OCI-LY7 (cell line): ENCODE data around the gene KMT2A. TPM values are rescaled to one million over a fixed set of nuclear protein-coding genes. Genes with fewer than 3 reads are reported as not detected.
"Not testable (repeated sequence)": the region's sequence is repeated elsewhere in the genome, so short reads cannot be mapped to it uniquely, and the experiment has no call there.

ENCODE experiments used
- BruUV-seq: library from RNA; stranded (reverse); fragments of 400-500 nt; replicated peaks from 2 replicates; lab custom pipeline; 2021; lab: Mats Ljungman, UMichigan
- CTCF ChIA-PET: fragments of 300-600 bp; sonication (Branson Sonifier 250); formaldehyde crosslinking; loops from one replicate; lab custom pipeline; 2022; ENCODE audit warnings: antibody characterized with exemption; ENCODE audit not compliant: unreplicated experiment; lab: Charles Lee
- POLR2A ChIA-PET: fragments of 300-600 bp; sonication (Branson Sonifier 250); formaldehyde crosslinking; loops from one replicate; lab custom pipeline; 2022; ENCODE audit warnings: antibody characterized with exemption; lab: Charles Lee
- DNase-seq: peaks from one replicate; pipeline ENCODE4 v3.0.0-alpha.2; 2015; ENCODE audit warnings: low spot score
- H2AFZ ChIP-seq: fragments of 200-600 bp; sonication (generic), shearing (Covaris generic); 2 replicates; pipeline ENCODE4 v1.6.1; 2014; ENCODE audit warnings: mild to moderate bottlenecking, antibody characterized with exemption, low read length, moderate library complexity
- H3K27ac ChIP-seq: fragments of 200-600 bp; sonication (generic); 2 replicates; pipeline ENCODE4 v1.5.1; 2014; ENCODE audit warnings: mixed run types, low read depth, mild to moderate bottlenecking, moderate library complexity, low read length, inconsistent platforms; ENCODE audit not compliant: poor library complexity, severe bottlenecking
- H3K36me3 ChIP-seq: fragments of 200-600 bp; sonication (generic); 2 replicates; pipeline ENCODE4 v1.6.1; 2014; ENCODE audit warnings: mild to moderate bottlenecking, antibody characterized with exemption, low read length, moderate library complexity, mixed read lengths; ENCODE audit not compliant: insufficient read depth
- H3K4me1 ChIP-seq: fragments of 200-600 bp; sonication (generic); 2 replicates; pipeline ENCODE4 v1.5.1; 2014; ENCODE audit warnings: mild to moderate bottlenecking, low read length; ENCODE audit not compliant: insufficient read depth, poor library complexity, severe bottlenecking
- H3K4me2 ChIP-seq: fragments of 200-600 bp; sonication (generic); 2 replicates; pipeline ENCODE4 v1.6.1; 2014; ENCODE audit warnings: mild to moderate bottlenecking, low read length
- H3K4me3 ChIP-seq: fragments of 200-600 bp; sonication (generic); 2 replicates; pipeline ENCODE4 v1.5.1; 2014; ENCODE audit warnings: mild to moderate bottlenecking, low read depth, low read length; ENCODE audit not compliant: poor library complexity, severe bottlenecking
- H3K79me2 ChIP-seq: fragments of 200-600 bp; sonication (generic); 2 replicates; pipeline ENCODE4 v1.6.1; 2016; ENCODE audit warnings: low read depth, mild to moderate bottlenecking, low read length, moderate library complexity, mixed read lengths; ENCODE audit not compliant: insufficient read depth
- H3K9me2 ChIP-seq: fragments of 200-600 bp; sonication (generic); 2 replicates; pipeline ENCODE4 v1.6.1; 2016; ENCODE audit warnings: mild to moderate bottlenecking, low read length, mixed read lengths; ENCODE audit not compliant: insufficient read depth
- H3K9me3 ChIP-seq: fragments of 200-600 bp; sonication (generic); 2 replicates; pipeline ENCODE4 v1.6.1; 2014; ENCODE audit warnings: mild to moderate bottlenecking, mixed run types, low read length, mixed read lengths
- H4K20me1 ChIP-seq: fragments of 200-600 bp; sonication (generic); 2 replicates; pipeline ENCODE4 v1.6.1; 2014; ENCODE audit warnings: mild to moderate bottlenecking, antibody characterized with exemption, low read length, moderate library complexity, mixed read lengths; ENCODE audit not compliant: insufficient read depth
- EZH2phosphoT487 ChIP-seq: fragments of 200-600 bp; sonication (generic); IDR thresholded peaks from 2 replicates; pipeline ENCODE4 v1.6.1; 2018; ENCODE audit warnings: low read depth, borderline replicate concordance, mild to moderate bottlenecking, mixed run types, antibody characterized with exemption, low read length, moderate library complexity, mixed read lengths
- intact Hi-C: fragments of 100-400 bp; cut with micrococcal nuclease; formaldehyde crosslinking; loops from one replicate; pipeline ENCODE4 v1.10.0; 2022; ENCODE audit not compliant: unreplicated experiment
- total RNA-seq, 2 experiments: library from RNA; depleted of rRNA in 1 of 2; stranded (reverse); fragments of >200 nt in 1 of 2; shearing (Covaris generic) in 1 of 2; gene quantifications; 2 replicates each; pipeline ENCODE4 v1.2.3, GENCODE V29; 2014 to 2022
- TF ChIP-seq, protein P1 (sequence below): fragments of 200-600 bp; sonication (generic); conservative IDR thresholded peaks from 2 replicates; pipeline ENCODE4 v1.5.1; 2014; ENCODE audit warnings: mild to moderate bottlenecking, antibody characterized with exemption, low read length, moderate library complexity, mixed read lengths

The KMT2A gene
- total RNA-seq, 2 experiments from 2014 or later, result 55.8 to 90.0 TPM

DNA sequence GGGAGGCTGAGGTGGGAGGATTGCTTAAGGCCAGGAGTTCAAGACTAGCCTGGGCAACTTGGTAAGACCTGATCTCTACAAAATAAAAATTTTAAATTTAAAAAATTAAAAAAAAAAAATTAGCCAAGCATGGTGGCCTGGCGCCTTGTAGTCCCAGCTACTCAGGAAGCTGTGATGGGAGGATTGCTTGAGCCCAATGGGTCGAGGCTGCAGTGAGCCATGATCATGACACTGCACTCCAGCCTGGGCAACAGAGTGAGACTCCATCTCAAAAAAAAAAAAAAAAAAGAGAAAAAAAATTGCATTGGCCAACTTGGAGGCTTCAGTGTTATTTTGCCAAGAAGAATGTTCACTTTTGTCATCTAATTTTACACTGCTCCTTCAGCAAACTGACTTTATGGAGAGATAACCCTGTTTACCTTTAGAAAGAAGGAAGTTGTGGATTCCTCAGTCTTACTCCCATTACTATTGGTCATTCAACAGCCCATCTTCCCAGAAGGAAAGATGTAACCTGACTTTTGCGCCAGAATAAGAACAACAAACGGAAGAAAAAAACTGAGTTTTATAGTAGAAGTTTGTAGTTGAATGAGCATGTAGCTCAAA, 13.1 kb downstream of the KMT2A start:
- BruUV-seq, result no TSS peak
- Histone ChIP-seq H3K79me2 (peaks cover 86% of the 10 kb centered on the region), H4K20me1 (peaks cover 39% of the 10 kb centered on the region), H3K4me1 (peaks cover 3% of the 10 kb centered on the region), H3K36me3 (peaks cover 86% of the 10 kb centered on the region), H3K9me2 (no peaks in the 10 kb centered on the region), H2AFZ (no peak overlapping the region), H3K4me3 (no peak overlapping the region), H3K27ac (no peak overlapping the region), H3K9me3 (no peaks in the 10 kb centered on the region), H3K4me2 (no peak overlapping the region)
- intact Hi-C loops, result no loop called here
- CTCF ChIA-PET, result no interaction called here
- DNase-seq, result no peak
- no peak for TF ChIP-seq EZH2phosphoT487
- TF ChIP-seq, protein P1, sequence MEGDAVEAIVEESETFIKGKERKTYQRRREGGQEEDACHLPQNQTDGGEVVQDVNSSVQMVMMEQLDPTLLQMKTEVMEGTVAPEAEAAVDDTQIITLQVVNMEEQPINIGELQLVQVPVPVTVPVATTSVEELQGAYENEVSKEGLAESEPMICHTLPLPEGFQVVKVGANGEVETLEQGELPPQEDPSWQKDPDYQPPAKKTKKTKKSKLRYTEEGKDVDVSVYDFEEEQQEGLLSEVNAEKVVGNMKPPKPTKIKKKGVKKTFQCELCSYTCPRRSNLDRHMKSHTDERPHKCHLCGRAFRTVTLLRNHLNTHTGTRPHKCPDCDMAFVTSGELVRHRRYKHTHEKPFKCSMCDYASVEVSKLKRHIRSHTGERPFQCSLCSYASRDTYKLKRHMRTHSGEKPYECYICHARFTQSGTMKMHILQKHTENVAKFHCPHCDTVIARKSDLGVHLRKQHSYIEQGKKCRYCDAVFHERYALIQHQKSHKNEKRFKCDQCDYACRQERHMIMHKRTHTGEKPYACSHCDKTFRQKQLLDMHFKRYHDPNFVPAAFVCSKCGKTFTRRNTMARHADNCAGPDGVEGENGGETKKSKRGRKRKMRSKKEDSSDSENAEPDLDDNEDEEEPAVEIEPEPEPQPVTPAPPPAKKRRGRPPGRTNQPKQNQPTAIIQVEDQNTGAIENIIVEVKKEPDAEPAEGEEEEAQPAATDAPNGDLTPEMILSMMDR, result no peak
- POLR2A ChIA-PET, result interaction anchor here (1.0 kb wide), 1 partner anchor 17 kb away, joined by 3 read pairs; no protein-coding TSS in a partner anchor

DNA sequence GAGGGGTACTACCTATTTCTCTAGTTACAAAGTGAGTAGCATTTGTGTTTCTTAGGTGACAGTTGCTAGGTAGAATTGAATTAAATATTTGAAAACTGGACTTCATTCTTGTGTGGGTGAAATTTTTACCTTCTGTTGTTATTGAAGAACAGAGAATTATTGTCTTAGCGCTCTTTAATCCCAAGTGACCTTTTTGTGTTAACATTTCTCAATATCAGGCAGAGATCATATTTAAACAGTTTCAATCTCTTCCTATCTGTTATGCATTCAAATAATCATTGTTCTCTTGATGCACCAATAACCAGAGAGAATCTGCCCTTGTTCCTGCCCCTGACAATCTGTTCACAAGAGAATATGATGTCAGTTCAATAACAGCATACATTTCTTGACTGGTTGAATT, 14.2 kb downstream of the KMT2A start:
- Histone ChIP-seq H3K79me2 (peaks cover 85% of the 10 kb centered on the region), H3K9me2 (no peaks in the 10 kb centered on the region), H3K4me3 (no peak overlapping the region), H3K27ac (no peak overlapping the region), H3K4me2 (no peak overlapping the region), H3K9me3 (no peaks in the 10 kb centered on the region), H4K20me1 (peaks cover 29% of the 10 kb centered on the region; the same call in 1 of the 2 replicates), H3K36me3 (peaks cover 82% of the 10 kb centered on the region), H3K4me1 (peaks cover 3% of the 10 kb centered on the region), H2AFZ (no peak overlapping the region)
- intact Hi-C loops, result no loop called here
- DNase-seq, result no peak
- ChIA-PET POLR2A (interaction anchor here (0.6 kb wide), 1 partner anchor 109 kb away, joined by 4 read pairs; no protein-coding TSS in a partner anchor), CTCF (no interaction called here)
- no TSS peak for BruUV-seq
- TF ChIP-seq, protein P1, result no peak
- TF ChIP-seq EZH2phosphoT487, result no peak

DNA sequence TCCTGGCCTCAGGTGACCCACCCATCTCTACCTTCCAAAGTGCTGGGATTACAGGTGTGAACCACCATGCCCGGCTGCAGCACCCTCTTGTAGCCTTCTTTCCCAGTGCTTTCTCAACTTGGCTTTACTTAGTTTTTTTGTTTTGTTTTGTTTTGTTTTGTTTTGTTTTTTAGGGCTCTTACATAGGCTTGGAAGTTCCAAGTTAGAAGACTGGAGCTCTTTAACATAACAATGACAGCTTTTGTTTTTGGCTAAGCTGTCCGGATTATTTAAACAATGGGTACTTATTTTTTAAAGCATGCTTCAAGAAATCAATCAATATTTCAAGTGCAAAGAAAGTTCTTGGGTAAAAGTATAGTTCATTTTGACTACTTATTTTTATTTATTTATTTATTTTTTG, 25.9 kb downstream of the KMT2A start:
- no peaks in the 10 kb centered on the region for H3K9me3 ChIP-seq
- peaks cover 24% of the 10 kb centered on the region for H3K36me3 ChIP-seq
- no peak overlapping the region for H3K27ac ChIP-seq
- H3K4me3 ChIP-seq, result no peak overlapping the region
- peaks cover 74% of the 10 kb centered on the region for H3K79me2 ChIP-seq
- CTCF ChIA-PET, result no interaction called here
- intact Hi-C loops, result no loop called here
- no peak for DNase-seq
- no peaks in the 10 kb centered on the region for H3K4me1 ChIP-seq
- no peaks in the 10 kb centered on the region for H3K9me2 ChIP-seq
- H3K4me2 ChIP-seq, result no peak overlapping the region
- POLR2A ChIA-PET, result no interaction called here
- H2AFZ ChIP-seq, result no peak overlapping the region
- H4K20me1 ChIP-seq, result no peaks in the 10 kb centered on the region; the same call in 1 of the 2 replicates
- BruUV-seq, result no TSS peak
- TF ChIP-seq EZH2phosphoT487, result no peak

DNA sequence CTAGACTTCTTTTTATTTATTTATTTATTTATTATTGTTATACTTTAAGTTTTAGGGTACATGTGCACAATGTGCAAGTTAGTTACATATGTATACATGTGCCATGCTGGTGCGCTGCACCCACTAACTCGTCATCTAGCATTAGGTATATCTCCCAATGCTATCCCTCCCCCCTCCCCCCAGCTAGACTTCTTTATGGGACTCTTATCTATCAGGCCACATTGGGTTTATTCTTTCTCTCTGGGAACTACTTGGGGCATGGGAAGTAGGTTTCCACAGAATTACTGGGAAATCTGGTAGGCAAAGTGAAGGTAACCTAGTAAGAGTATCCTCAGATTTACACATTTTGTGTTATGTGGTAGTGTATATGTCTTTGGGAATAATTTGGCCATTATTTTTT, 32.7 kb downstream of the KMT2A start:
- intact Hi-C loops, H3K27ac ChIP-seq, H3K4me1 ChIP-seq, H4K20me1 ChIP-seq, H3K4me3 ChIP-seq, DNase-seq, H2AFZ ChIP-seq, CTCF ChIA-PET, BruUV-seq, H3K9me2 ChIP-seq, H3K9me3 ChIP-seq, H3K4me2 ChIP-seq: not testable (repeated sequence)
- H3K79me2 ChIP-seq, result peaks cover 39% of the 10 kb centered on the region; the same call in 1 of the 2 replicates
- H3K36me3 ChIP-seq, result peaks cover 60% of the 10 kb centered on the region
- POLR2A ChIA-PET, result interaction anchor here (0.6 to 1.0 kb wide), 3 partner anchors 37 to 107 kb away, joined by 3 read pairs; no protein-coding TSS in a partner anchor
